NCI-H2171 (cell line): Measurements from ENCODE around the gene LIPE.
A peak's percentile ranks its signal among the peaks of the same experiment; 100 is the strongest.

ENCODE experiments used
- DNase-seq: peaks from one replicate; lab custom pipeline; 2025; lab: John Stamatoyannopoulos, UW

The LIPE gene

GRCh38 chr19:42352301-42353259 is 74.6 kb downstream of the LIPE start:
- DNase-seq: peak; percentile 37
